Muscle layer of duodenum (tissue), 2 donors: ENCODE data around the gene CPED1.

ENCODE experiments used
- H3K27ac ChIP-seq: one replicate; pipeline ENCODE4 v1.7.0; 2013; ENCODE audit warnings: mild to moderate bottlenecking, low read length
- H3K27me3 ChIP-seq: one replicate; pipeline ENCODE4 v1.7.0; 2013; ENCODE audit warnings: low read depth, mild to moderate bottlenecking, control low read depth, low read length
- H3K36me3 ChIP-seq, 2 donors: one replicate each; pipeline ENCODE4 v1.7.0; 2013; ENCODE audit warnings: low read length in 2 of 2, control low read depth in 1 of 2, mild to moderate bottlenecking in 1 of 2; ENCODE audit not compliant: insufficient read depth in 2 of 2, control insufficient read depth in 1 of 2
- H3K4me1 ChIP-seq, 2 donors: one replicate each; pipeline ENCODE4 v1.7.0; 2013; ENCODE audit warnings: low read length in 2 of 2, mild to moderate bottlenecking in 2 of 2, control low read depth in 1 of 2, moderate library complexity in 1 of 2; ENCODE audit not compliant: insufficient read depth in 2 of 2, control insufficient read depth in 1 of 2
- H3K4me3 ChIP-seq, 2 donors: one replicate each; pipeline ENCODE4 v1.7.0; 2013; ENCODE audit warnings: low read length in 2 of 2, low read depth in 1 of 2, mild to moderate bottlenecking in 1 of 2
- H3K9me3 ChIP-seq, 2 donors: one replicate each; pipeline ENCODE4 v1.7.0; 2013; ENCODE audit warnings: low read length in 2 of 2, control low read depth in 1 of 2, mild to moderate bottlenecking in 1 of 2; ENCODE audit not compliant: control insufficient read depth in 1 of 2
- donor health status: healthy.

CPED1 gene

DNA sequence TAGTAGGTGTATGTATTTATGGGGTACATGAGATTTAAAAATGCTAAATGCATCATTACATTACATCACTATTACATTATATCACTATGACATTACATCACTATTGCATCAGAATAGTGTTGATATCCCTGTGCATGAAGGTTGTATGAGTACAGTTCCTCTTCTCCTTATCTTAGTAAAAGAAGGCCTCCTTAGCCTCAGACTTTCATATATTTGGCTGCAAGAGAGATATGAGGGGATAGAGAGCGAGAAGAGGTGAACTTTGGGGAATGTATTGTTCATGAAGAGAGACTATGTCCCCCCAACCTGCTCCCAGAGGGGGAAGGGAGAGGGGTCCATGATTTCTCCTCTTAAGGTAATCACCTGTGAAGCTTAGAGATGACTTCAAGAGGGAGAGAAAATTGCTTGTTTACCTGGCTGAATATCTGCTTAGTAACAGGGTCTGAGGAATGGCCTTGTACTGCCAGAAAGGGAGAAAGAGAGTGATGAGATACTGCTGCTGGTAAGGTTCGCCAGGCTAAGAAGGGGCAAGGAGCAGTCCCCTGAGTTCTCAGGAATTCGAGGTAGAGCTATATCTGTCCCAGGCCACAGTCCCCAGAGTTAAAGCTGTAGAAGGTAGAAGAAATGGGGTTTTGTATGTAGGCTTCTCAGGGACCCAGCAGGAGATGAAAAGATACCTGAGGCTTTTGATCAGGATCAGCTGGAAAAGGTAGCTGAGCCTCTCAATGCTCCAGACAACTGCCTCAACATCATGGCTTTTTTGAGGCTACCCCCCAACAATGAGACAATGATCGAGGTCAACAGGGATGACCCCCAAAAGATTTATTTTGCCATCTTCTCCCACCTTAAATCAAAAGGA is 171.9 kb downstream of the CPED1 start:
- no peaks in the 10 kb centered on the region for H3K27me3 ChIP-seq
- no peak overlapping the region for H3K27ac ChIP-seq
- H3K4me1 ChIP-seq, result no peaks in the 10 kb centered on the region
- H3K4me3 ChIP-seq, result no peak overlapping the region
- no peaks in the 10 kb centered on the region for H3K9me3 ChIP-seq
- no peaks in the 10 kb centered on the region for H3K36me3 ChIP-seq

GRCh38 chr7:121163699-121164098 is 175.2 kb downstream of the CPED1 start:
- H3K27me3 ChIP-seq, result no peaks in the 10 kb centered on the region
- no peaks in the 10 kb centered on the region for H3K4me1 ChIP-seq
- no peak overlapping the region for H3K27ac ChIP-seq
- no peaks in the 10 kb centered on the region for H3K9me3 ChIP-seq
- no peak overlapping the region for H3K4me3 ChIP-seq
- H3K36me3 ChIP-seq, result no peaks in the 10 kb centered on the region

DNA sequence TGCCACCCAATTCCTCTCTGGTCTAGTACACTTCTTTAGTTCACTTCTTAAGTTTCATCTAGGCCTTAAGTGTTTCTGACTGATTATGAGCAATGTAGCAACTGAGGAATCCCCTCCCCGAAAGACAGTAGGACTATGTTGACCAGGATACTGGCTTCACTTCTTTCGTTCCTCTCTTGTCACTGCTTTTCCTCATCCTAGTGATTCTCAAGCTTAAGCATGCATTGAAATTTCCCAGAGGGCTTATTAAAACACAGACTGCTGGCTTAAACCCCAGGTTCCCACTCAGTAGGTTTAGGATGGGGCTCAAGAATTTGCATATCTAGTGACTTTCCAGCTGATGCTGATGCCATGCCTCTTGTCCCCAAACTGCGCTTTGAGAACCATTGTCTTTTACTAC is 175.7 kb downstream of the CPED1 start:
- no peak overlapping the region for H3K4me3 ChIP-seq
- no peaks in the 10 kb centered on the region for H3K36me3 ChIP-seq
- H3K27ac ChIP-seq, result no peak overlapping the region
- no peaks in the 10 kb centered on the region for H3K9me3 ChIP-seq
- no peaks in the 10 kb centered on the region for H3K27me3 ChIP-seq
- H3K4me1 ChIP-seq, result no peaks in the 10 kb centered on the region

DNA sequence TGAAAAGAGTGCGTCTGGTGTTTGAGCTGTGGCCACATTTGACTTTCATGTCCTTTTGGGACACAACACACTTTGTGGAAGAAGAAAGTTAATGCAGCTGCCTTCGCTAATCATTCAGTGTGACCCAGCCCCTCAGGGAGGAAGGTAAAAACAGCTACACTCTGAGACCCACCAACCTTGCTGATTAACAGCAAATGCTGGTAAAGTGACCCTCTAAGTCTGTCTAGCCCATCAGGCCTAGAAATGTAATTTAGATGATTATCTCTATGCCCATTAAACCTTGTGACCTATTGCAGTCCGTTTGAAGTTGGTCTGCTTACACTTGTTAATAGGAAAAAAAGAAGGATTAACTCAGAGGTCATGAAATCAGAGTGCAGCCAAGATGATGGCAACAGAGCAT is 178.4 kb downstream of the CPED1 start:
- H3K27ac ChIP-seq, result no peak overlapping the region

GRCh38 chr7:121167971-121168370 is 179.5 kb downstream of the CPED1 start:
- no peaks in the 10 kb centered on the region for H3K9me3 ChIP-seq

More for the DNA sequence above, 178.4 kb downstream of the CPED1 start:
- H3K36me3 ChIP-seq, result no peaks in the 10 kb centered on the region
- H3K4me1 ChIP-seq, result no peaks in the 10 kb centered on the region
- H3K27me3 ChIP-seq, result no peaks in the 10 kb centered on the region
- H3K9me3 ChIP-seq, result no peaks in the 10 kb centered on the region
- H3K4me3 ChIP-seq, result no peak overlapping the region

DNA sequence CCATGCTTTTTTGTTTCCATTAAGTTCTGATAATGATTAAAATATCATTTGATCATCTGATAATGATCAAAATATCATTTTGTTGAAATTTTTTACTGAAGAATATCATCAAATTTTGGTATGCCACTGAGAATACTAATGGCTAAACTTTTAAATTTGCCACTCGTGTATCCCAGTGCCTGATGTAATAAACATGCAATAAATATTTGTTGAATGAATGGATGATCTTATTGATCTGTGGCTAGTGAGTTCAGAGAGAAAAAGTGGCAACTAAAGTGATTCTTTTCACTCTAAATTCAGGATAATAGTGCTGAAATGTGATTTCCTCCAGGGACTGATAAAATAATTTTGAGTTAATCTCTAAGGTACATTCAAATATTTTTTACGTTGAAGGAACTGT is 181.0 kb downstream of the CPED1 start:
- Histone ChIP-seq H3K27ac (no peak overlapping the region), H3K27me3 (no peaks in the 10 kb centered on the region), H3K9me3 (no peaks in the 10 kb centered on the region), H3K4me3 (no peak overlapping the region), H3K4me1 (no peaks in the 10 kb centered on the region), H3K36me3 (no peaks in the 10 kb centered on the region)

More at GRCh38 chr7:121167971-121168370, 179.5 kb downstream of the CPED1 start:
- no peaks in the 10 kb centered on the region for H3K27me3 ChIP-seq
- no peaks in the 10 kb centered on the region for H3K4me1 ChIP-seq
- no peak overlapping the region for H3K27ac ChIP-seq
- no peaks in the 10 kb centered on the region for H3K36me3 ChIP-seq
- H3K4me3 ChIP-seq, result no peak overlapping the region

GRCh38 chr7:121172484-121172883 is 184.0 kb downstream of the CPED1 start:
- H3K4me1 ChIP-seq, result no peaks in the 10 kb centered on the region
- H3K36me3 ChIP-seq, result no peaks in the 10 kb centered on the region
- H3K27me3 ChIP-seq, result no peaks in the 10 kb centered on the region
- no peak overlapping the region for H3K27ac ChIP-seq
- no peak overlapping the region for H3K4me3 ChIP-seq
- no peaks in the 10 kb centered on the region for H3K9me3 ChIP-seq

DNA sequence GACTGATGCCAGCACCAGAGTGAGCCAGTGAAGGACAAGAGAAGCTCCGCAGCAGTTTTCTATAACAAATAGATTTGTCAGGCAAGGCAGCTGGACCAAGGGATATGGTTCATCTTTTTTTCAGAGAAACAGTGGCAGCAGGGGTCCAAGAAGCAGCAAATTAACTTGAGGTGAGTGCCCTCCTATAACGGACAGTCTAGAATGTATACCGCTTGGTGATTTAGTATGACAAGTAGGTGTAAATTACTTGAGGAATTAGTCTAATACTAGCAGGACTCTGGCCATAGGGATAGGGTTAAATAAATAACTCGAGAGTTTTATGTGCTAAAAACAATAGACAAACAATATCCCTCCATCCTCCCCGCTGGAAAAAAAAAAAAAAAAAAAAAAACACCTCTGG is 187.3 kb downstream of the CPED1 start:
- Histone ChIP-seq H3K27ac (no peak overlapping the region), H3K9me3 (no peaks in the 10 kb centered on the region), H3K36me3 (no peaks in the 10 kb centered on the region)

GRCh38 chr7:121178452-121178851 is 189.9 kb downstream of the CPED1 start:
- no peaks in the 10 kb centered on the region for H3K27me3 ChIP-seq
- no peaks in the 10 kb centered on the region for H3K36me3 ChIP-seq
- H3K4me1 ChIP-seq, result peaks cover 0 to 5% of the 10 kb centered on the region in 2 donors
- H3K9me3 ChIP-seq, result no peaks in the 10 kb centered on the region
- H3K27ac ChIP-seq, result no peak overlapping the region
- no peak overlapping the region for H3K4me3 ChIP-seq

More for the DNA sequence above, 187.3 kb downstream of the CPED1 start:
- no peak overlapping the region for H3K4me3 ChIP-seq
- H3K4me1 ChIP-seq, result no peaks in the 10 kb centered on the region
- H3K27me3 ChIP-seq, result no peaks in the 10 kb centered on the region

DNA sequence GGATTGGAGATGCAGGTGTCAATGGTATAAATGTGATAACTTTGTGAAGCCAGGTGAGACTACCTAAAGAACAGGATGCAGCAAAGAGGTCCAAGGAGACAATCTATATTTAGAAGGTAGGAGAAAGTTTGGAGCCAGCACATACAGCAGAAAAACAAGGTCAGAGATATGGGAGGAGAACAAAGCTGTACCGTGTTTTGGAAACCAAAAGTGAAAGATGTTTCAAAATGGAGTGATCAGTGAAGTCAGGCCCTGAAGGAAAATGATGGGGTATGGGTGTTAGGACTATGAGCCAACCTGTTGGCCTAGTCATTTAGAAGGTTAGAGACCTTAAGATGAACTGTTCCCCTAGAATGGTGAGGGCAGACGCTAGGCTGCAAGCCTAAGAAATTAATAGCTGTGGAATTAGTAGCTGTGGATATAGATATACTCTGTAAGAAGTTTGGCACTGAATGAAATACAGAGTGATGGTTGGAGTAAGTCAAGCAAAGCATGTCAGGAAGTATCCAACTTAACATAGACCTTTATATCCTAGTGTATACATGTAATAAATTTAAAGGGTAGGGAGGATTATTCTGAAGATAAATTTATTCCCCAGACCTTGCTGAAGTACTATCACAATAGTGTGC is 190.5 kb downstream of the CPED1 start:
- H3K9me3 ChIP-seq, result no peaks in the 10 kb centered on the region
- H3K4me1 ChIP-seq, result peaks cover 0 to 5% of the 10 kb centered on the region in 2 donors
- H3K36me3 ChIP-seq, result no peaks in the 10 kb centered on the region
- H3K27me3 ChIP-seq, result no peaks in the 10 kb centered on the region
- H3K27ac ChIP-seq, result no peak overlapping the region
- no peak overlapping the region for H3K4me3 ChIP-seq

DNA sequence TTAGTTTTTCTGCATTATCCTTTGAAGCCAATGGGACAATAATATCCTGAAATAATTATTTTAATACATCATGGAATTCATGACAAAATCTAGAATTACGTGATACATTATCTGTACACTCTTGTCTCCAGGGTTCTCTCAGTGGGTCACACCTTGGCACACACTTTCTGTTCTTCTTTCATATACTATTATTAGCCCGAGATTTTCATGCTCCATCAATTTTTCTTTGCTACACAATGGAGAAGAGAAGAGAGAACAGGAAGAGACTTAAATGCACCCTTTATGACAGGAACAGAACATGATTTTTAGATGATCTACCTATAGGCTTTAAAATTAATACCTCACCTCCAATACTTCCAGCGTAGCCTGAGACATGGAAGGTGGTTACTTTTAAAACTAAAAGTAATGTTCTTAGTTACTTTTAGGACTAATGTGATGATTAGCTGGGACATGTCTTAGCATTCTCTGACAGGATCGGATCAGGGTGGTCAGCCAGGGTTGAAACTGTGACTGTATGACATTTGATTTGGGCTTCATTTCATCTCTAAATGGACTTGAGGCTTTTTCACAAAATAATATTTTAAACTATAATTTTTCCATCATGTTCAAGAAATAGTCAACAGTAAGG is 192.0 kb downstream of the CPED1 start:
- Histone ChIP-seq H3K4me3 (no peak overlapping the region), H3K27ac (no peak overlapping the region), H3K27me3 (no peaks in the 10 kb centered on the region), H3K4me1 (peaks cover 0 to 5% of the 10 kb centered on the region in 2 donors), H3K36me3 (no peaks in the 10 kb centered on the region), H3K9me3 (no peaks in the 10 kb centered on the region)
